ENCODE measurements around the gene MMS19.

DNA sequence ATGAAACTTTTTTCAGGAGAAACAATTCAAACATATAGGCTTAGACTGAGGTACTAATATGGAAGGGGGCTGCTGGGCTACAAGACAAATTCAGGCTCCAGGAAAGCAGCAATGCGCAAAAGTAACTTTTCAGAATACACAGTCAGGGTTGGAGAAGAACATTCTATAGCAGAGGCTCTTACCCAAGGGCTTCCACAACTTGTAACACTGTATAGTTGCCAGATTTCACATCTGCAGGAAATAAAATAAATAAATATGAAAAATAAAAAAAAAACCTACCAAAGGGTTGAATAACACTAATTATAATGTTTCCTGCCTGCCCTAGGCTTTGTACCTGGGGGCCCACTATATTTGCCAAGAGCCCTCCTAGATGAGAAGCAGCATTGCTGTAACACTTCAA is 14.3 kb downstream of the MMS19 start:
- TF ChIP-seq, protein P1, sequence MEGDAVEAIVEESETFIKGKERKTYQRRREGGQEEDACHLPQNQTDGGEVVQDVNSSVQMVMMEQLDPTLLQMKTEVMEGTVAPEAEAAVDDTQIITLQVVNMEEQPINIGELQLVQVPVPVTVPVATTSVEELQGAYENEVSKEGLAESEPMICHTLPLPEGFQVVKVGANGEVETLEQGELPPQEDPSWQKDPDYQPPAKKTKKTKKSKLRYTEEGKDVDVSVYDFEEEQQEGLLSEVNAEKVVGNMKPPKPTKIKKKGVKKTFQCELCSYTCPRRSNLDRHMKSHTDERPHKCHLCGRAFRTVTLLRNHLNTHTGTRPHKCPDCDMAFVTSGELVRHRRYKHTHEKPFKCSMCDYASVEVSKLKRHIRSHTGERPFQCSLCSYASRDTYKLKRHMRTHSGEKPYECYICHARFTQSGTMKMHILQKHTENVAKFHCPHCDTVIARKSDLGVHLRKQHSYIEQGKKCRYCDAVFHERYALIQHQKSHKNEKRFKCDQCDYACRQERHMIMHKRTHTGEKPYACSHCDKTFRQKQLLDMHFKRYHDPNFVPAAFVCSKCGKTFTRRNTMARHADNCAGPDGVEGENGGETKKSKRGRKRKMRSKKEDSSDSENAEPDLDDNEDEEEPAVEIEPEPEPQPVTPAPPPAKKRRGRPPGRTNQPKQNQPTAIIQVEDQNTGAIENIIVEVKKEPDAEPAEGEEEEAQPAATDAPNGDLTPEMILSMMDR (IDR thresholded peaks at IDR 0.05), result no peak
- no peak for TF ChIP-seq POLR2A (IDR thresholded peaks at IDR 0.05)

Data from thyroid gland (tissue), 4 donors.